HEK293 (cell line): ENCODE data around the gene PODXL2.

Source experiments
- CTCF ChIP-seq: fragments of 450-650 bp; formaldehyde crosslinking; IDR thresholded peaks from 2 replicates; pipeline ENCODE4 v1.5.1; 2016; ENCODE audit warnings: missing biosample characterization, missing genetic modification characterization
- EGR2 ChIP-seq: fragments of 450-650 bp; formaldehyde crosslinking; IDR thresholded peaks from 2 replicates; pipeline ENCODE4 v1.5.1; 2016; ENCODE audit warnings: low read depth, missing biosample characterization, missing genetic modification characterization
- SALL2 ChIP-seq: fragments of 450-650 bp; formaldehyde crosslinking; IDR thresholded peaks from 2 replicates; pipeline ENCODE4 v1.5.0; 2017; ENCODE audit warnings: missing biosample characterization, mild to moderate bottlenecking, missing genetic modification characterization, borderline replicate concordance
- ZBTB7A ChIP-seq: fragments of 450-650 bp; formaldehyde crosslinking; IDR thresholded peaks from 2 replicates; pipeline ENCODE4 v1.5.1; 2016; ENCODE audit warnings: low read depth, missing biosample characterization, missing genetic modification characterization

GRCh38 chr3:127698286-127698685 is 69.3 kb downstream of the PODXL2 start:
- TF ChIP-seq EGR2 (tag by site-specific recombination) (no peak), ZBTB7A (tag by site-specific recombination) (no peak), CTCF (tag by site-specific recombination) (no peak), SALL2 (tag by site-specific recombination) (no peak)
